ENCODE measurements around the gene SESN1.
"Not testable (repeated sequence)": the region's sequence is repeated elsewhere in the genome, so short reads cannot be mapped to it uniquely, and the experiment has no call there.

Gene SESN1

DNA sequence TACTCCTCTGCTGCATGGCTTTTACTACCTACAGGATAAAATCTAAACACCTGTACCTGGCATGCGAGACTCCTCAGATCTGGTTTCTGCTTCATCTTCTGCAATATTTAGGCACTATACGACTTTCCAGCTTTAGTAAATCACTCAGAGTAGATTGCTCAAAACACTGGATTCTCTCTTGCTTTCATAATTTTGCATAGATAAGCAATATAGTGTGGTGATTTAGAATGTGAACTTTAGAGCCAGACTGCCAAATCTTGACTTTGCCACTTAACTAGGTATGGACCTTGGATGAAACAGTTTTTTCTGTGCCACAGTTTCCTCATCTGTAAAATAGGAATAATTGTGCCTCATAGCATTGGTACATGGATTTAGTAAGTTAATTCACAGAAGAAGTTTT lies 29.6 kb upstream of the SESN1 start:
- TF ChIP-seq, protein P1, sequence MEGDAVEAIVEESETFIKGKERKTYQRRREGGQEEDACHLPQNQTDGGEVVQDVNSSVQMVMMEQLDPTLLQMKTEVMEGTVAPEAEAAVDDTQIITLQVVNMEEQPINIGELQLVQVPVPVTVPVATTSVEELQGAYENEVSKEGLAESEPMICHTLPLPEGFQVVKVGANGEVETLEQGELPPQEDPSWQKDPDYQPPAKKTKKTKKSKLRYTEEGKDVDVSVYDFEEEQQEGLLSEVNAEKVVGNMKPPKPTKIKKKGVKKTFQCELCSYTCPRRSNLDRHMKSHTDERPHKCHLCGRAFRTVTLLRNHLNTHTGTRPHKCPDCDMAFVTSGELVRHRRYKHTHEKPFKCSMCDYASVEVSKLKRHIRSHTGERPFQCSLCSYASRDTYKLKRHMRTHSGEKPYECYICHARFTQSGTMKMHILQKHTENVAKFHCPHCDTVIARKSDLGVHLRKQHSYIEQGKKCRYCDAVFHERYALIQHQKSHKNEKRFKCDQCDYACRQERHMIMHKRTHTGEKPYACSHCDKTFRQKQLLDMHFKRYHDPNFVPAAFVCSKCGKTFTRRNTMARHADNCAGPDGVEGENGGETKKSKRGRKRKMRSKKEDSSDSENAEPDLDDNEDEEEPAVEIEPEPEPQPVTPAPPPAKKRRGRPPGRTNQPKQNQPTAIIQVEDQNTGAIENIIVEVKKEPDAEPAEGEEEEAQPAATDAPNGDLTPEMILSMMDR (conservative IDR thresholded peaks at IDR 0.05; ENCODE audit: low read length) = no peak
- H3K4me3 ChIP-seq (ENCODE audit: low read length) = no peak overlapping the region

DNA sequence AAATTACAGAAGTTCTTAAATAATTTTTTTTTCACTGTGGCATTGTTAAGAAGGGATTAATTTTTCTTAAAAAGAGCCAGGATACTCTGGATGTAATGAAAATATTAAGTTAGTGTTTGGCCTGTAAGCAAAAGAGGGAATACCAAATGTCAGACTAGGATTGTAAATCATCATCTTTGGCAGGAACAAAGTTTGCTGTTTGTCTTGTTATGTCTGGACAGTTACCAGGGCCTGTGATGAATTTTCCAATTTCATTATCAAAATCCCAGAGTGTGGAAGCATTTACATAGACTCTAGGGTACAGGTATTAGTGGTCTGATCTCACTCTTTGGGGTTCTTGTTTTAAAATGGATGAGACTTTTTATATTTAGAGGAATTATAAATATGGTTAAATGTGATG lies 26.8 kb upstream of the SESN1 start:
- peak; percentile 24 for DNase-seq (ENCODE audit: low read depth)
- TF ChIP-seq, protein P1 (conservative IDR thresholded peaks at IDR 0.05; ENCODE audit: low read length) = no peak

More for the DNA sequence above, 29.6 kb upstream of the SESN1 start:
- no peak for DNase-seq (ENCODE audit: low read depth)

DNA sequence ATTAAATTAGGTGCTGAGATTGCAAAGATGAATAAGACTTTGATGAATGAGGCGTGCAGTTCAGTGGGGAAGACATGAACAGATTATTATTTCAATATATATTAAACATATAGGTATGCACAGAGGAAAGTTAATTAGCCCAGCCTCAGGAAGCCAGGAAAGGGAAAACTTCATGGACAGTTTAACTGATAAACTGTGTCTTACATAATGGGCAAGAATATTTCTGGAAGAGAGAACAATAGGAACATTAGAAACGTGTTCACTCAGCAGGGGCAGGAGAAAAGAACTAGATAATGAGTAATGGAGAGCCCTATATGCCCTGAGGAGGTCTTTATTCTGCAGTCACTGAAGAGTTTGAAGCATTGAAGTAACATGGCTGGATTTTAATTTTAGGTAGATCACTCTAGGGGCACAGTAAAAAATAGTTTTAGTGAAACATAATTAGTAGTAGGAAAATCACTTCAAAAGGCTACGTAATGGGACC lies 24.3 kb upstream of the SESN1 start:
- TF ChIP-seq, protein P1 (conservative IDR thresholded peaks at IDR 0.05; ENCODE audit: low read length) = no peak
- DNase-seq (ENCODE audit: low read depth) = no peak
- no peak overlapping the region for H3K4me3 ChIP-seq (ENCODE audit: low read length)

More for the DNA sequence above, 26.8 kb upstream of the SESN1 start:
- no peak overlapping the region for H3K4me3 ChIP-seq (ENCODE audit: low read length)

GRCh38 chr6:109118337-109118736 lies 23.7 kb upstream of the SESN1 start:
- H3K4me3 ChIP-seq (ENCODE audit: low read length) = no peak overlapping the region
- TF ChIP-seq, protein P1 (conservative IDR thresholded peaks at IDR 0.05; ENCODE audit: low read length) = no peak
- no peak for DNase-seq (ENCODE audit: low read depth)

DNA sequence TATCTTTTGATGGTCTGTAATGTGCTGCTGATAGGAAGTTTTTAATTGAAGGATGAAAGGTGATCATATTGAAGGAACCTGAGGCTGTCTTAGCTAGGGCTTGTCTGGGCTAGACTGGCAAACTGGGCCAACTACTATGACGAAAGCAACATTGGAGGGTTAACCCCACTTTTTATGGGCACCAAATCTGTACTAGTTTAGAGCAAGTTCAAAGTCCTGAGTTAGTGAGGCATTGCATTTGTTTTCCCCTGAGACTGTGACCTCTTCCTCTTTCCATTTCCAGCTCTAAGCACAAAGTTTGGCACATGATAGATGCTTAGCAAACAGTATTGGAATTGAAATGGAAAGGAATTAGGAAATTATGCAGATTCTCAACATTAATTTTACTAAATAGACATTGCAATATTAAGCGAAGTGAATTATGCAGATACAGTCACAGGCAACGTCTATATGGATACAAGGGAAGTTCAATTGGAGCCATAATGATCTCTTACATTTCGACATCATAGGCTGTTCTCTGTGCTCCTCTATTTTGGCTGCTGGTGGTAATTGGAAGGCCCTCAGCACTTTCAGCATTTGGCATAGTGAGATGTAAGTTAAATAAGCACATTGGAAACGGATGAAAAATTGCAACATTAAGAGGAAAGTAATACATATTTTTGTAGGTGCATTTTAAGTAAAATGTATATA lies 22.8 kb upstream of the SESN1 start:
- no peak for DNase-seq (ENCODE audit: low read depth)
- TF ChIP-seq, protein P1 (conservative IDR thresholded peaks at IDR 0.05; ENCODE audit: low read length) = no peak
- H3K4me3 ChIP-seq (ENCODE audit: low read length) = no peak overlapping the region

DNA sequence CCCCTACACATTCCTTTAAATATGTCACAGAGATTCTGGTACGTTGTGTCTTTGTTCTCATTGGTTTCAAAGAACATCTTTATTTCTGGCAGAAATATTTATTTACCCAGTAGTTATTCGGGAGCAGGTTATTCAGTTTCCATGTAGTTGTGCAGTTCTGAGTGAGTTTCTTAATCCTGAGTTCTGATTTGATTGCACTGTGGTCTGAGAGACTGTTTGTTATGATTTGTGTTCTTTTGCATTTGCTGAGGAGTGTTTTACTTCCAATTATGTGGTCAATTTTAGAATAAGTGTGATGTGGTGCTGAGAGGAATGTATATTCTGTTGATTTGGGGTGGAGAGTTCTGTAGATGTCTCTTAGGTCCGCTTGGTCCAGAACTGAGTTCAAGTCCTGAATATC lies 18.0 kb upstream of the SESN1 start:
- DNase-seq (ENCODE audit: low read depth); H3K4me3 ChIP-seq (ENCODE audit: low read length): not testable (repeated sequence)

- H3K4me3 ChIP-seq (ENCODE audit: low read length); DNase-seq (ENCODE audit: low read depth): not testable (repeated sequence)
Measured at GRCh38 chr6:109109663-109110062, 15.0 kb upstream of the SESN1 start.

DNA sequence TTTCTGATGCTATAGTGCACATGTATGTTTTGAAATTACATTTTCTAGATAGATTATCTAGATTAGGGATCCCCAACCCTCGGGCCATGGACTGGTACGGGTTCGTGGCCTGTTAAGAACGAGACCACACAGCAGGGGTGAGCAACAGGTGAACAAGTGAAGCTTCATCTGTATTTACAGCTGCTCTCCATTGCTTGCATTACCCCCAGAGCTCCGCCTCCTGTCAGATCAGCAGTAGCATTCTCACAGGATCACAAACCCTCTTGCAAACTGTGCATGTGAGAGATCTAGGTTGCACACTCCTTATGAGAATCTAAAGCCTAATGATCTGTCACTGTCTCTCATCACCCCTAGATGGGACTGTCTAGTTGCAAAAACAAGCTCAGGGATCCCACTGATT lies 11.0 kb upstream of the SESN1 start:
- no peak overlapping the region for H3K4me3 ChIP-seq (ENCODE audit: low read length)
- DNase-seq (ENCODE audit: low read depth) = no peak
- TF ChIP-seq, protein P1 (conservative IDR thresholded peaks at IDR 0.05; ENCODE audit: low read length) = no peak
